CD4-positive, alpha-beta T cell treated with Interferon gamma for 1 hour (primary cell): ENCODE data around the gene TNNT3.

Experiments
- DNase-seq: peaks from one replicate; pipeline ENCODE4 v3.0.0-alpha.2; 2020

Gene TNNT3

DNA sequence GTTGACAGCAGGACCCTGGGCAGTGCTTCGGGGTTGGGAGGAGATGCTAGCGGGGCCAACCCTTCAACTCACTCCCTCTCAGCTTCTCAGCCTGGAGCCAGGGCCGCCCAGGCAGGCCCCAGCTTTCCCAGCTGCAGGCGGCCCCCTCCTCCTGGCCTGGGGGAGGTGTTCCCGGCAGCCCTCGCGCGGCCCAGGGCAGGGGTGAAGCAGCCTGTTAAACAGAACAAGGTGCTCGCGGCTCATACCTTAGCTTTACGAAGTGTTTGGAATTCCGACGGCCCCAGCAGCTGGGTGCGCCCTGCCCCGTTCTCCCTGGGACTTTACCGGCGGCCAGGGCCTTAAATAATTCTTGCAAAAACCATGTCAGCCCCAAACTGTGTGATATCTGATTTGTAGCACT lies 44.8 kb downstream of the TNNT3 start:
- no peak for DNase-seq

DNA sequence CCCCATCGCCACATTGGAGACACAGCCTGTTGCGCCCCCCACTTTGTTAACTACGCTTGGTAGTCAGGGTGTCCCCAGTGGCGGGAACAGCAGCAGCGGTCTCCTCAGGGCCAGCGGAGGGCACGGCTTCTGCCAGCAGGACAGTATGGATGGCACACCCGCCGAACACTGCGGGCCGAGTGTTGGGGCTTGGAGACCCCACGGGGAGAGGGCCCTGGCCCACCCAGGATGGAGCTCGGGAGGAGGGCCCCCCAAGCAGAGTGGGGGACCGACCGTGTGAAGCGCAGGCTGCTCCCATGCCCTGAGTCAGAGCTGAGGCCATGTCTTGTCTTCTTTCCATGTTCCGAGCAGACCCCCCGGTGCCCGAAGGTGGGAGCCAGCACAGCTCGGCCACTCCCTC lies 45.5 kb downstream of the TNNT3 start:
- DNase-seq, result no peak

DNA sequence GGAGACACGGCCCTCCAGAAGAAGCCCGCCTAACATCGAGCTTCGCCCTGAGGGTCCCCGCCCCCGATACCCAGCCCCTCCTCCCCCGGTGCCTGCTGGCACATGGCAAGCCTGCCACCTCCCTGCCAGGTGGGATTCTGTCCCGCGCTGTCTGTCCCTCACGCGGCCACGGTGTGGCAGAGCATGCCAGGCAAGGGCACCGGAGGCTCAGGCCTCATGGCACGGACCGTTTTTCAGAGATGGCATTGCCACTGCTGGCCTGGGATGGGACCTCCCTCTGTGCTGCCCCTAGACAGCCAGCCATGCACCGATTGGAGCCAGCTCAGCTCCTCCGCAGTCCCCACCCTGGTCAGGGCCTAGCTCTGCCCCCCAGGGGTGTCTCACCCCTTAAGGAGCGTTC lies 47.0 kb downstream of the TNNT3 start:
- no peak for DNase-seq

DNA sequence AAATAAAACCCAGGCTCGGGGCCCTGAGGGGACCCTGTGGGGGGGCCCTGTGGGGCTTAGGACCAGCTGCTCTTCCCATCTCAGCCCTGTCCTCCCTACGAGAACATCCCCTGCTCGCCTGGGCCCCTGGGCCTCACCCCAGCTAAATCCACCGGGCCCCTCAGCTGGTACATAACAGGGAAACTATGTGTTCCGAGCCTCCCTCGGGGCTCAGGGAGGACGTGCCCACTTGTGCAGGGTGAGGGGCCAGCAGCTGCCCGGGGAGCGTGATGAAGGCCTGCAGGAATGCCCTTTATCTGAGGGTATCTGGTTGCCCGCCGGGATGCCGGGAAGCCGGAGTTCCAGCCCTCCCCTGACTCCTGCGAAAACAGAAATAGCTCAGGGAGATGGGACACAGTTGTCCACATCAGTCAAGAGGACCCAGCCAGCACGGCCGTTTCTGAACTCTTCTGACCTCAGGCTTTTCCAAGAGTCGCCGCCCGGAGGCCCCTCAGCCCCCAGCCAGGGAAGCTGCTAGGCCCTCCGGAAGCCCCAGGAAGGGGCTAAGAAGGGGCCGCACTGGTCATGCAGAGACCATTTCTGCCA lies 48.2 kb downstream of the TNNT3 start:
- DNase-seq, result no peak

DNA sequence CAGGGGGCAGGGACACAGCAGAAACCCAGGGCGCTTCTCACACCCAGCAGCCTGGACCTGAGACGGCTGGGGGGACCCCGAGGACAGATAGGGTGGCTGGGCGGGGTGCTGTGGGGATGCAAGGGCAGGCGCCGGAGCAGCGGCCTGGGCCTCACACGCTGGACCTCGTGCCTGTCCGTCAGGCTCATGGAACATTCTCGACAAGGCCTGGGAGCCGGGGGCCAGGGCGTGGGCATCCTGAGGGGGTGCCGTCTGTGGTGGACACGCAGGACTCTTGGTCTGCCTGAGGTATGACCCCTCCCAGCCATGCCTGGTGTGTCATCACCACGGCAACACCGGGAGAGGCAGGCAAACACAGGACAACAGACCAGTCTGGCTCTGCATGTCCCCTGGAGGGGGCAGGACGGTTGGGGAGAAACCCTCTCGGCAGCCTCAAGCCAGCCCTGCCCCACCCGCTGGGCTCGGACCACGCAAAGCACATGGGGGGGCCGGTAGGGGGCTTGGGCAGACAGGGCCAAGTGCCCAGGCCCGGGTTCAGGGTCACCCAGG lies 49.0 kb downstream of the TNNT3 start:
- DNase-seq, result no peak

DNA sequence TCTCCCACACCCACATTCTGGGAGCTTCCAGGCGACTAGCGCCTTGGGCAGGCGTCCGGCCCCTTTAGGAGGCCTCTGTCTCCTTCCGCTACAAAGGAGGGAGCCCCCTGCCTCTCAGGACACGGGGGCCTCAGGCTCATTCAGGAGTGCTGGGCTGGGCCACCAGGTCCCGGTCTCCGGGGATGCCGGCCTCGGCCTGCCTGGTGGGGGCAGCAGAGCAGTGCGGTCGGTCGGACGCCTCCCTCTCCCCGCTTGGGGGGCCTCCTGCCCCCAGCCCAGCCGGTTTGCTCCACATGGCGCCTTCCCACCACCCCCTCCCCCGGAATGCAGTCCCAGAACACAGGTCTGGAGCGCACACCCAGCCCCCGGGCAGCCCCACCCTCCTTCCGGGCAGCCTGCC lies 49.5 kb downstream of the TNNT3 start:
- DNase-seq, result no peak

DNA sequence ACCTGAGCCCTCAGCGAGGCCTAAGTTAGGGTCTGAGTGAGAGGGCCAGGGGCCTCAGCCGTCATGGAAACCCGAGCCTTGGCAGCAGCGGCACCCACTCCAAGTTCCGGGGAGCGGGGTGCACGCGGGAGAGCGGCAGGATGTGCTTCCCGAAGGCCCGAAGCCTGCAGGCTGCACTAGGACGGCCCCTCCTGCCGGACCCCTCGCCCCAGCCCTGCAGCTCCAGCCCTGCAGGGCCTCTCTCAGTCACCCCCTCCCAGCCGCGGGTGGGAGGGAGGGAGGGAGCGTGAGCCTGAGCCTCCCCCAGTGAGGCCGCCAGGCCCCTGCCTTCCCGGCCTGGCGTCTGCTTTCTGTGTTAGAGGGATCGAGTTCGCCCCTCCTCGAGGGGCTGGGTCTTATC lies 50.3 kb downstream of the TNNT3 start:
- DNase-seq, result no peak

DNA sequence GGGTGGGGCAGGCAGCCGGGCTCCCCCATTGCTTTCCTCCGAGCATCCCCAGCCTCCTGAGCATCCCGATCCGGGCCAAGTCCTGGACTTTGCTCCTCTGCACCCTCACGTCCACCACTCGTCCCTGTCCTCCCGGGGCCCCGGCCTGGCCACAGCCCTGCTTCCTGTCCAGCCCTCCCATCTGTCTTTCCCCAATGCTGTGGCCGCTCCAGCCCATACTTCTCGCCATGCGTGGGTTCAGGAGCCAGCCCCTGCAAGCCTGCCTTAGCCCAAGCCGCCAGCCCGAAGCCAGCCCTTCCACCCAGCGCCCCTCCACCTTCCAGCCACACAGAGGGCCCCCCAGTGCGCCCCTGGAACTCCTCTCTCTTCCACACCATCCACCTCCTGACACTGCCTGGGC lies 51.5 kb downstream of the TNNT3 start:
- no peak for DNase-seq

DNA sequence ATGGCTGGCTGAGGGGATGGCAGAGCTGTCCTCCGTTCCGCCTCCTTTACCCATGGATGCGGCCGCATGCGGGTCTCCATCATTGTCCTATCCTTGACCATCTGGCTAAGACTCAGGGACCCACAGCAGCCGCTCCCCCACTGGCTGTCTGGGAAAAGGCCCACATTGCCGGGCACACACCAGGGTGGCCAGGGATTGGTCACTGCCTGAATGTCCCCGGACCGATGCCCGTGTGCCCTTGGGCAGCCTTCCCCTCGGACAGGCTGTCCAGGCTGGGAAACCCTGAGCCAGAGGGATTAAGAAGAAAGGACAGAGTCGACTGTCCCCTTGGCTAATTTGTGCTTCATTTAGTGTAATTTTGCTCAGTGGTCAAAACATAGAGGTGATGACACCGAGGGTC lies 55.7 kb downstream of the TNNT3 start:
- no peak for DNase-seq

DNA sequence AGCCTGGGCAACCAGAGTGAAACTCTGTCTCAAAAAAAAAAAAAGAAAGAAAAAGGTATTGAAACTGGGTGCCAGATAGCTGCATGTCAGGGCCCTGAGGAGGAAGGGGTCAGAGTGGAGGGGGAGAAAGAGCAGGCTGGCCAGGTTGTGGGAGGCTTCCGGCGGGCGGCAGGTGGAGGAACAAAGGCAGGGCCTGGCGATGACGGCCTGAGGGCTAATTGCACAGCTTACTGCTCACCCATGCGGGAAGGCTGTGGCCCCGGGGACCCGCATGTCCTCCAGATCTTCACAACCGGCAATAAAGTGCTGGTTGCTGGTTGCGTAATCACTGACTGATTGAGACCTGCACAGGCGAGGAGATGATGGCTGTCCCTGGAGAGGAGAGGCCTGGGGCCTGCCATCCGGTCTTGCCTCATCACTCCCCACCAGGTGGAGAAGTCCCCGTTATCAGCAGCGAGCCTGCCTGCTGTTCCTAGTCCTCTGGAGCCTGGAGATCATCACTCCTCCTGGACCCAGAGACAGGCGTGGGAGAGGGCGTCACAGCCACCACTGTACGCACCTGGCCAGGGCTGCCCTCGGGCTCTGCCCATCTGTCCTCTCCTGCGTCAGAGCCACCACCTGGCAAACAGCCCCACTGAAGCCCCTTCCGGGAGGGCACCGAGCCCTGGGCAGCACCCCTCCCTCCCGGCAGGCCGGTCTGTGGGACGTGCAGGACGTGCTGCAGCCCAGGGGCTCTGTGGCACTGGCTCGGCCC lies 59.4 kb downstream of the TNNT3 start:
- DNase-seq, result no peak

DNA sequence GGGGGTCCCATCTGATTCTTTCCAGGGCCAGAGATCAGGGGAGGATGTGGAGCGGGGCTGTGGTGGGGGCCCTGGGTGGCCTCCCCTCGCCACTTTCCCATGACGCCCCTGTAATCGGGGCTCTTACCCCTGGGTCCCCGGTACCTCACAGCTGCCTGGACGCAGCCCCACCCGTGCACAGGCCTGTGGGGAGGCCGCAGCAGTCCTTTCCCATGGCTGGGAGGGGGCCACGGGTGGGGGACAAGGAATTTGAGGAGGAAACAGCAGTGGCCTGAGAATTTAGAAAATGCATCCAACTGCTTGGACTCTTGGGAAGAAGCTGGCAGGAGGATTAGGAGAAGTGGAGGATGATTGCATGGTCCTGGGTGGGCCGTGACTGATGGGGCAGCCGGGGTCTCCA lies 60.1 kb downstream of the TNNT3 start:
- no peak for DNase-seq

DNA sequence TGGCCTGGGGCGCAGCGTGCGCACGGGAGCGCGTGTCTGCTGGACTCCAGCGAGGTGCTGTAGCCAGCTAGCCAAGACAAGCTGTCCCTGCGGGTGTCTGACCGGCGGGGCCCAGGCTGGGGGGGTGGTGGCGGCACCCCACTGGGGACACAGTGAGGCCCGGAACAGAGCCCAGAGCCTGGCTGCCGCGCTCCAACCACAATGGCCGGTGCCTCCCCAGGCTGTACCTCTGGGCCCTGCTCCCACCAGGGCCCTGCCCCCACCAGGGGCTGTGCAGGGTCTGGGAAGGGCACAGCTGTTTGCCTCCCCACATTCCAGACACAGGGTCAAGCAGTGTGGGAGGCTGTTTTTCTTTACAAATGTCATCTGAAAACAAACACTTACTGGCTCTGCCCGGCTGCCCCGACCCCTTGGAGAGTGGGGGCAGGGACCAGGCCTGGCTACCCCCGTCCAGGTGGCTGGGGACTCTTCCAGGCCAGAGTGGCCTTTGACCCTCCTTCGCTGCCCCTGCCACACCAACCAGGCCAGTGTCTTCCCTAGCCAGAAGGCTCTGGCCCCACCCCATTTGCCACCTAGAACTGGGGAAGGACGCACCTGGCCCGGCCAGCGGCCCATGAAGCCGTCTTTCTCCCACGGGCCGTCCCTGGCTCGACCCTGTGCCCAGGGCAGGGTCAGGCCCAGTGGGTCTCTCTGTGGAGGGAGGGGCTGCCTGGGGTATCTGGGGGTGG lies 63.5 kb downstream of the TNNT3 start:
- no peak for DNase-seq

DNA sequence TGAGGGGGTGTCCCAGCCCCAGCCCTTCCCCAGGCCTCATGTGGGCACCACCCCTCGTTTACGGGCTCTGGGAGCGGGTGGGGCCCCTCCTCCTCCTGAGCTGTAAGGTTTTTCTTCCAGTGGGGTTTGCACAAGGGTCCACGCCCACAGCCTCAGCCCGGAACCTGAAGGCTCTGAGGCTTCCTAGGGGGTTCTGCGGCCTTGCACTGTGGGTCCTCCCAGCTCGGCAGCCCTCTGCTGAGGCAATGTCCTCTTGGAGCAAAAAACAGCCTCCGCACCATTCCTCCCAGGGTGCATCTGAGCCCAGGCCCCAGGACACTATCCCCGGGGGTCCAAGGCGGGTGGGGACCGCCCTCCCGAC lies 64.1 kb downstream of the TNNT3 start:
- no peak for DNase-seq

DNA sequence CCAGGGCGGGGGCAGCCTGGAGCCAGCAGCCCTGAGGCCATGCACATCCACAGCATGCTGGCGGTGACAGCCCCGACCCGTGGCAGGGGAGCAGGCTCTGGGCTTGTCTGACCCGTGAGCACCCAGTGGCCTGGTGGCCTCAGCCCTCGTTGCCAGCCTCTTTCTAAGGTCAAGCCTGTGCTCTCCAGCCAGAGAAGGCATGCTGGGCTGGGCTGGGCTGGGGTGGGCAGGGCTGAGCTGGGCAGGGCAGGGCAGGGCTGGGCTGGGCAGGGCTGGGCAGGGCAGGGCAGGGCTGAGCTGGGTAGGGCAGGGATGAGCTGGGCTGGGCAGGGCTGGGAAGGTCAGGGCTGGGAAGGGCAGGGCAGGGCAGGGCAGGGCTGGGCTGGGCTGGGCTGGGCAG lies 67.5 kb downstream of the TNNT3 start:
- no peak for DNase-seq

DNA sequence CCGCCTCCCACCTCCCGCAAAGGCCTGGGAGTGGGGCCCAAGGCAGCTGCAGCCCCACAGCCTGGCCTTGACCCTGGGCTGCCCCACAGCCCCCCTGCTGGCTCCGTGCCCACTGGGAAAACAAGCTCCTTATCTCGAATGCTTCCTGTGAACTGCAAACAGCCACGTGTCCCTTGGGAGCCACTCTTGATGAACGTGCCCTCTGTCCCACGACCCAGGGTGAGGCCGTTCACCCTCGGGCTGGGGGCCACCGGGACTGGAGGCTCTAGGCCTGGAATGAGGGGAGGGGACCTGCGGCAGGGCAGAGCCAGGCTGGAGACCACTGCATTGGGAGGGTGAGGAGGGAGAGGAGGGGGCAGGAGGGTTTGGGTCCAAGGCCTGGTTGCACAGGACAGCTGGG lies 68.7 kb downstream of the TNNT3 start:
- no peak for DNase-seq
